Measurements from ENCODE around the gene POLR1D. TPM values are rescaled to one million over a fixed set of nuclear protein-coding genes. Genes with fewer than 3 reads are reported as not detected.
"Not testable (repeated sequence)": the region's sequence is repeated elsewhere in the genome, so short reads cannot be mapped to it uniquely, and the experiment has no call there.

Gene POLR1D
- polyA plus RNA-seq, 1 donor (not counting 4 experiments of a cell fraction or from before 2014, with no cell fraction given) = 235 TPM

GRCh38 chr13:27628081-27628480, 6.4 kb downstream of the POLR1D start:
- dilution Hi-C loops (cut with MboI; ENCODE audit: extremely low pct_ligation_motif_present, low sequenced_read_pairs) = no loop called here

GRCh38 chr13:27628766-27629165, 7.1 kb downstream of the POLR1D start:
- H3K27ac ChIP-seq (ENCODE audit: control insufficient read depth, insufficient read depth, low read length); H3K9me3 ChIP-seq (ENCODE audit: control insufficient read depth, low read depth, low read length); H2AFZ ChIP-seq (ENCODE audit: control insufficient read depth, low read length); H3K4me3 ChIP-seq (ENCODE audit: control insufficient read depth in 2 of 3, extremely low read depth in 1 of 3, insufficient read depth in 2 of 3, low read depth in 1 of 3, low read length in 3 of 3); H3K27me3 ChIP-seq (ENCODE audit: control insufficient read depth, extremely low read depth, insufficient read depth, low read length); FAIRE-seq; H4K20me1 ChIP-seq (ENCODE audit: control insufficient read depth, extremely low read depth, insufficient read depth, low read length); H3K36me3 ChIP-seq (ENCODE audit: control insufficient read depth in 2 of 2, extremely low read depth in 1 of 2, insufficient read depth in 2 of 2, low read length in 2 of 2); H3K9ac ChIP-seq (ENCODE audit: control insufficient read depth, extremely low read depth, insufficient read depth, low read length); dilution Hi-C loops (cut with MboI; ENCODE audit: extremely low pct_ligation_motif_present, low sequenced_read_pairs); H3K4me2 ChIP-seq (ENCODE audit: control insufficient read depth, extremely low read depth, insufficient read depth, low read depth, low read length); H3K9me1 ChIP-seq (ENCODE audit: control insufficient read depth, extremely low read depth, insufficient read depth, low read length); DNase-seq (ENCODE audit: low read depth, low spot score): not testable (repeated sequence)
- Histone ChIP-seq H3K79me2 (ENCODE audit: control insufficient read depth, insufficient read depth, low read length) (peaks cover 78% of the 10 kb centered on the region), H3K4me1 (ENCODE audit: control insufficient read depth, extremely low read depth, insufficient read depth, low read length) (peaks cover 22% of the 10 kb centered on the region)

More at GRCh38 chr13:27628081-27628480, 6.4 kb downstream of the POLR1D start:
- Histone ChIP-seq H3K36me3 (ENCODE audit: control insufficient read depth in 2 of 2, extremely low read depth in 1 of 2, insufficient read depth in 2 of 2, low read length in 2 of 2) (peaks cover 6 to 8% of the 10 kb centered on the region in 2 experiments), H3K4me2 (ENCODE audit: control insufficient read depth, extremely low read depth, insufficient read depth, low read depth, low read length) (no peak overlapping the region), H3K9ac (ENCODE audit: control insufficient read depth, extremely low read depth, insufficient read depth, low read length) (no peak overlapping the region), H3K4me3 (ENCODE audit: control insufficient read depth in 2 of 3, extremely low read depth in 1 of 3, insufficient read depth in 2 of 3, low read depth in 1 of 3, low read length in 3 of 3) (no peak overlapping the region), H3K9me3 (ENCODE audit: control insufficient read depth, low read depth, low read length) (no peaks in the 10 kb centered on the region), H2AFZ (ENCODE audit: control insufficient read depth, low read length) (no peak overlapping the region), H4K20me1 (ENCODE audit: control insufficient read depth, extremely low read depth, insufficient read depth, low read length) (peaks cover 4% of the 10 kb centered on the region), H3K9me1 (ENCODE audit: control insufficient read depth, extremely low read depth, insufficient read depth, low read length) (no peaks in the 10 kb centered on the region), H3K27me3 (ENCODE audit: control insufficient read depth, extremely low read depth, insufficient read depth, low read length) (no peaks in the 10 kb centered on the region), H3K4me1 (ENCODE audit: control insufficient read depth, extremely low read depth, insufficient read depth, low read length) (peaks cover 22% of the 10 kb centered on the region), H3K79me2 (ENCODE audit: control insufficient read depth, insufficient read depth, low read length) (peaks cover 84% of the 10 kb centered on the region), H3K27ac (ENCODE audit: control insufficient read depth, insufficient read depth, low read length) (no peak overlapping the region)
- FAIRE-seq = no peak
- TF ChIP-seq CTCF (optimal IDR thresholded peaks at IDR 0.05 in 1 of 3, IDR thresholded peaks at IDR 0.05 in 1 of 3, conservative IDR thresholded peaks at IDR 0.05 in 1 of 3; ENCODE audit: extremely low read depth in 1 of 3, insufficient read depth in 2 of 3, low read length in 3 of 3) = no peak
- no peak for TF ChIP-seq EZH2 (IDR thresholded peaks at IDR 0.05; ENCODE audit: low read length)
- DNase-seq (ENCODE audit: low read depth, low spot score) = no peak

- no peak overlapping the region for H3K9ac ChIP-seq (ENCODE audit: control insufficient read depth, extremely low read depth, insufficient read depth, low read length)
- H3K79me2 ChIP-seq (ENCODE audit: control insufficient read depth, insufficient read depth, low read length) = peaks cover 58% of the 10 kb centered on the region
- TF ChIP-seq EZH2 (IDR thresholded peaks at IDR 0.05; ENCODE audit: low read length) (no peak), CTCF (optimal IDR thresholded peaks at IDR 0.05 in 1 of 3, IDR thresholded peaks at IDR 0.05 in 1 of 3, conservative IDR thresholded peaks at IDR 0.05 in 1 of 3; ENCODE audit: extremely low read depth in 1 of 3, insufficient read depth in 2 of 3, low read length in 3 of 3) (no peak)
- H3K4me3 ChIP-seq (ENCODE audit: control insufficient read depth in 2 of 3, extremely low read depth in 1 of 3, insufficient read depth in 2 of 3, low read depth in 1 of 3, low read length in 3 of 3) = no peak overlapping the region
- dilution Hi-C loops (cut with MboI; ENCODE audit: extremely low pct_ligation_motif_present, low sequenced_read_pairs) = no loop called here
- no peaks in the 10 kb centered on the region for H3K9me1 ChIP-seq (ENCODE audit: control insufficient read depth, extremely low read depth, insufficient read depth, low read length)
- peaks cover 33% of the 10 kb centered on the region for H3K4me1 ChIP-seq (ENCODE audit: control insufficient read depth, extremely low read depth, insufficient read depth, low read length)
- no peak overlapping the region for H2AFZ ChIP-seq (ENCODE audit: control insufficient read depth, low read length)
- peaks cover 0 to 2% of the 10 kb centered on the region in 2 experiments for H3K36me3 ChIP-seq (ENCODE audit: control insufficient read depth in 2 of 2, extremely low read depth in 1 of 2, insufficient read depth in 2 of 2, low read length in 2 of 2)
- H3K27me3 ChIP-seq (ENCODE audit: control insufficient read depth, extremely low read depth, insufficient read depth, low read length) = no peaks in the 10 kb centered on the region
- H3K9me3 ChIP-seq (ENCODE audit: control insufficient read depth, low read depth, low read length) = no peaks in the 10 kb centered on the region
- H4K20me1 ChIP-seq (ENCODE audit: control insufficient read depth, extremely low read depth, insufficient read depth, low read length) = no peaks in the 10 kb centered on the region
- no peak overlapping the region for H3K4me2 ChIP-seq (ENCODE audit: control insufficient read depth, extremely low read depth, insufficient read depth, low read depth, low read length)
- FAIRE-seq (no peak), DNase-seq (ENCODE audit: low read depth, low spot score) (no peak)
- no peak overlapping the region for H3K27ac ChIP-seq (ENCODE audit: control insufficient read depth, insufficient read depth, low read length)
Observed at GRCh38 chr13:27631156-27631555, 9.5 kb downstream of the POLR1D start.
